H1 (cell line): ENCODE measurements around the gene SLC25A21. TPM values are rescaled to one million over a fixed set of nuclear protein-coding genes. Genes with fewer than 3 reads are reported as not detected.

Experiments
- CTCF ChIA-PET: fragments of 300-600 bp; sonication (Branson Sonifier 250); formaldehyde crosslinking; loops from one replicate; lab custom pipeline; 2021; ENCODE audit not compliant: partially characterized antibody; lab: Charles Lee
- POLR2A ChIA-PET: fragments of 300-600 bp; sonication (Branson Sonifier 250); formaldehyde crosslinking; loops from one replicate; lab custom pipeline; 2021; ENCODE audit warnings: inconsistent platforms; ENCODE audit not compliant: partially characterized antibody; lab: Charles Lee
- DNase-seq, 2 experiments: peaks; one replicate each; pipeline versions ENCODE4 v3.0.0 to v3.0.0-alpha.2; 2010 to 2022; ENCODE audit warnings: low spot score in 2 of 2, low read depth in 1 of 2, mixed read lengths in 1 of 2
- FAIRE-seq: peaks from 2 replicates; lab custom pipeline; 2011; peaks lifted over from hg19 to GRCh38; lab: Jason Lieb, UNC
- H2AFZ ChIP-seq: 2 replicates; pipeline ENCODE4 v1.8.1; 2012; ENCODE audit warnings: low read length, inconsistent platforms
- H2AK5ac ChIP-seq: 2 replicates; pipeline ENCODE4 v1.6.1; 2013; ENCODE audit warnings: low read depth, low read length
- H2BK120ac ChIP-seq: replicated peaks from 2 replicates; pipeline ENCODE3; 2013; ENCODE audit warnings: low read depth, low read length, inconsistent platforms
- H2BK12ac ChIP-seq: 2 replicates; pipeline ENCODE4 v1.6.1; 2013; ENCODE audit warnings: low read depth, low read length
- H2BK15ac ChIP-seq: 2 replicates; pipeline ENCODE4 v1.6.1; 2013; ENCODE audit warnings: low read length
- H2BK20ac ChIP-seq: 2 replicates; pipeline ENCODE4 v1.6.1; 2013; ENCODE audit warnings: low read length
- H2BK5ac ChIP-seq: 2 replicates; pipeline ENCODE4 v1.6.1; 2013; ENCODE audit warnings: low read depth, low read length
- H3K14ac ChIP-seq: 2 replicates; pipeline ENCODE4 v1.6.1; 2013; ENCODE audit warnings: inconsistent platforms; ENCODE audit not compliant: insufficient read length
- H3K18ac ChIP-seq: 2 replicates; pipeline ENCODE4 v1.6.1; 2013; ENCODE audit warnings: low read length; ENCODE audit errors: extremely low read depth
- H3K23ac ChIP-seq: 2 replicates; pipeline ENCODE4 v1.6.1; 2013; ENCODE audit warnings: inconsistent platforms; ENCODE audit not compliant: insufficient read length
- H3K23me2 ChIP-seq: 2 replicates; pipeline ENCODE4 v1.6.1; 2013; ENCODE audit warnings: low read depth, low read length
- H3K27ac ChIP-seq: 2 replicates; pipeline ENCODE4 v1.6.1; 2011; ENCODE audit warnings: low read depth, low read length, inconsistent platforms
- H3K27me3 ChIP-seq, 4 experiments: replicated peaks in 1 of 4; 1 replicate in 1 of 4; 2 replicates in 3 of 4; pipeline versions ENCODE4 v1.6.1 to v1.8.1; 2011 to 2013; ENCODE audit warnings: low read length in 3 of 4, mild to moderate bottlenecking in 3 of 4, inconsistent platforms in 2 of 4, mixed read lengths in 2 of 4, moderate library complexity in 1 of 4; ENCODE audit not compliant: control insufficient read depth in 3 of 4, insufficient read depth in 3 of 4; ENCODE audit errors: extremely low read depth in 1 of 4
- H3K36me3 ChIP-seq, 4 experiments: 2 replicates each; pipeline versions ENCODE4 v1.6.1 to v1.8.1; 2011 to 2013; ENCODE audit warnings: mild to moderate bottlenecking in 4 of 4, low read length in 3 of 4, moderate library complexity in 2 of 4, control low read depth in 1 of 4, inconsistent platforms in 1 of 4; ENCODE audit not compliant: insufficient read depth in 4 of 4, control insufficient read depth in 2 of 4
- H3K4ac ChIP-seq: replicated peaks from 2 replicates; pipeline ENCODE3; 2013; ENCODE audit warnings: low read length, low read depth, mixed read lengths, inconsistent platforms; ENCODE audit not compliant: insufficient read length
- H3K4me1 ChIP-seq, 4 experiments: replicated peaks in 1 of 4; 1 replicate in 1 of 4; 2 replicates in 3 of 4; pipeline versions ENCODE4 v1.6.1 to v1.8.1; 2011 to 2013; ENCODE audit warnings: low read length in 3 of 4, inconsistent platforms in 2 of 4, mixed read lengths in 1 of 4; ENCODE audit not compliant: insufficient read depth in 4 of 4, control insufficient read depth in 3 of 4
- H3K4me2 ChIP-seq, 2 experiments: 2 replicates each; pipeline versions ENCODE4 v1.6.1 to v1.8.1; 2011 to 2013; ENCODE audit warnings: low read depth in 2 of 2, low read length in 2 of 2, control low read depth in 1 of 2, inconsistent platforms in 1 of 2, mild to moderate bottlenecking in 1 of 2; ENCODE audit not compliant: insufficient read depth in 1 of 2
- H3K4me3 ChIP-seq, 4 experiments: fragments of 200-600, 300-600 bp in 1 of 4; sonication (generic), shearing (Covaris generic), sonication (Bioruptor Twin) in 1 of 4; 2 replicates each; pipeline versions ENCODE4 v1.5.1 to v1.8.1; 2011 to 2016; ENCODE audit warnings: low read length in 4 of 4, low read depth in 3 of 4, control low read depth in 2 of 4, inconsistent platforms in 2 of 4, mild to moderate bottlenecking in 2 of 4, mixed read lengths in 1 of 4, moderate library complexity in 1 of 4; ENCODE audit not compliant: insufficient read depth in 2 of 4; ENCODE audit errors: extremely low read depth in 1 of 4
- H3K56ac ChIP-seq: replicated peaks from 2 replicates; pipeline ENCODE3; 2013; ENCODE audit warnings: low read depth, mild to moderate bottlenecking, mixed read lengths, low read length, inconsistent platforms; ENCODE audit not compliant: insufficient read length
- H3K79me1 ChIP-seq: 2 replicates; pipeline ENCODE4 v1.6.1; 2013; ENCODE audit warnings: low read depth, low read length, control low read depth
- H3K79me2 ChIP-seq, 2 experiments: 2 replicates each; pipeline versions ENCODE4 v1.6.1 to v1.8.1; 2012 to 2013; ENCODE audit warnings: low read length in 2 of 2, mild to moderate bottlenecking in 2 of 2, inconsistent platforms in 1 of 2; ENCODE audit not compliant: insufficient read depth in 2 of 2, control insufficient read depth in 1 of 2
- H3K9ac ChIP-seq, 4 experiments: replicated peaks in 1 of 4; 1 replicate in 1 of 4; 2 replicates in 3 of 4; pipeline versions ENCODE4 v1.6.1 to v1.8.1; 2011 to 2013; ENCODE audit warnings: low read depth in 3 of 4, low read length in 3 of 4, control low read depth in 2 of 4, mild to moderate bottlenecking in 2 of 4, moderate library complexity in 2 of 4, inconsistent platforms in 1 of 4; ENCODE audit errors: extremely low read depth in 1 of 4
- H3K9me3 ChIP-seq, 2 experiments: 2 replicates each; pipeline versions ENCODE4 v1.6.1 to v1.8.1; 2012 to 2013; ENCODE audit warnings: mild to moderate bottlenecking in 2 of 2, moderate library complexity in 2 of 2, control low read depth in 1 of 2, inconsistent platforms in 1 of 2, low read depth in 1 of 2, low read length in 1 of 2, mixed read lengths in 1 of 2; ENCODE audit not compliant: insufficient read depth in 2 of 2
- H4K20me1 ChIP-seq, 2 experiments: replicated peaks in 1 of 2; 2 replicates each; pipeline versions ENCODE3 to v1.8.1; 2011 to 2013; ENCODE audit warnings: inconsistent platforms in 2 of 2, low read length in 2 of 2, mild to moderate bottlenecking in 1 of 2; ENCODE audit not compliant: insufficient read depth in 2 of 2, control insufficient read depth in 1 of 2
- H4K5ac ChIP-seq: 2 replicates; pipeline ENCODE4 v1.6.1; 2013; ENCODE audit warnings: low read length, low read depth, mixed read lengths, inconsistent platforms; ENCODE audit not compliant: insufficient read length
- H4K8ac ChIP-seq: 2 replicates; pipeline ENCODE4 v1.8.0; 2013; ENCODE audit warnings: mild to moderate bottlenecking, moderate library complexity, low read length, inconsistent platforms; ENCODE audit not compliant: insufficient read depth; ENCODE audit errors: extremely low read depth
- H4K91ac ChIP-seq: replicated peaks from 2 replicates; pipeline ENCODE3; 2013; ENCODE audit warnings: low read length, mixed read lengths, inconsistent platforms; ENCODE audit not compliant: insufficient read length
- ASH2L ChIP-seq: fragments of 200-600, 300-600 bp; sonication (generic); IDR thresholded peaks from one replicate; pipeline ENCODE4 v1.7.1; 2017; ENCODE audit warnings: low read length
- ATF2 ChIP-seq: IDR thresholded peaks from 2 replicates; pipeline ENCODE4 v1.6.1; 2012; ENCODE audit warnings: low read length, inconsistent platforms
- CBX8 ChIP-seq: fragments of 300-800, 300-1000 bp; sonication (generic); IDR thresholded peaks from 2 replicates; pipeline ENCODE4 v1.7.1; 2016; ENCODE audit warnings: low read depth, low read length, borderline replicate concordance
- CHD1 ChIP-seq: IDR thresholded peaks from 2 replicates; pipeline ENCODE4 v1.6.1; 2012; ENCODE audit warnings: low read depth, low read length, improper control_type of control experiment
- EP300 ChIP-seq, 2 experiments: IDR thresholded peaks; 1 replicate in 1 of 2; 2 replicates in 1 of 2; pipeline ENCODE4 v1.6.1; 2011 to 2012; ENCODE audit warnings: low read depth in 2 of 2, low read length in 2 of 2, mild to moderate bottlenecking in 2 of 2, borderline replicate concordance in 1 of 2, inconsistent platforms in 1 of 2, moderate library complexity in 1 of 2
- KDM4A ChIP-seq: IDR thresholded peaks from one replicate; pipeline ENCODE4 v1.7.1; 2012; ENCODE audit warnings: low read depth, mild to moderate bottlenecking, moderate library complexity, low read length, inconsistent platforms; ENCODE audit not compliant: severe bottlenecking
- MAFK ChIP-seq: IDR thresholded peaks from 2 replicates; pipeline ENCODE4 v1.6.1; 2012; ENCODE audit warnings: low read depth, mild to moderate bottlenecking, improper control_type of control experiment, low read length
- NRF1 ChIP-seq: IDR thresholded peaks from 2 replicates; pipeline ENCODE4 v1.6.1; 2011; ENCODE audit warnings: mild to moderate bottlenecking, low read depth, low read length, improper control_type of control experiment
- RFX5 ChIP-seq: IDR thresholded peaks from 2 replicates; pipeline ENCODE4 v1.6.1; 2011; ENCODE audit warnings: low read depth, low read length, improper control_type of control experiment, borderline replicate concordance
- RXRA ChIP-seq: IDR thresholded peaks from 2 replicates; pipeline ENCODE4 v1.6.1; 2011; ENCODE audit warnings: low read depth, mild to moderate bottlenecking, low read length, moderate library complexity; ENCODE audit not compliant: insufficient read depth
- SRF ChIP-seq: IDR thresholded peaks from 2 replicates; pipeline ENCODE4 v1.6.1; 2011; ENCODE audit warnings: mild to moderate bottlenecking, low read depth, low read length, moderate library complexity
- TAF7 ChIP-seq: optimal IDR thresholded peaks from 2 replicates; pipeline ENCODE3; 2011; ENCODE audit warnings: low read depth, mild to moderate bottlenecking, inconsistent platforms, low read length, moderate library complexity, borderline replicate concordance
- WGBS, 2 experiments: shearing (Covaris generic) in 1 of 2; methylation state at CpG; one replicate each; pipeline versions ENCODE4 v1.1.6 to v1.1.7; 2013 to 2015; ENCODE audit warnings: low lambda C conversion rate in 2 of 2, mixed read lengths in 2 of 2, inconsistent platforms in 1 of 2, low coverage in 1 of 2, missing lambda C conversion rate in 1 of 2; ENCODE audit not compliant: insufficient replicate concordance in 2 of 2, insufficient coverage in 1 of 2, insufficient read length in 1 of 2; ENCODE audit errors: extremely low coverage in 1 of 2, missing lambda C conversion rate in 1 of 2; 5-methylcytosine and 5-hydroxymethylcytosine counted together
- polyA plus RNA-seq, 7 experiments: library from polyadenylated mRNA; depleted of rRNA in 3 of 7; stranded (reverse) in 5 of 7; unstranded in 2 of 7; fragments of >200 nt in 5 of 7; fragments of 200-250 nt in 2 of 7; gene quantifications; 1 replicate in 5 of 7; 2 replicates in 1 of 7; 4 replicates in 1 of 7; pipeline versions ENCODE4 v1.2.1 to v1.2.3, GENCODE V29; 2011 to 2013; ENCODE audit warnings: missing spikeins in 2 of 7, mixed read lengths in 2 of 7
- total RNA-seq: library from RNA; stranded (reverse); fragmentation: NEBNext Ultra II Directional; extraction: Animal tissue kit (Norgen Biotek cat#: 25700); gene quantifications from 2 replicates; pipeline ENCODE4 v1.2.1, GENCODE V29; 2021

Gene SLC25A21
- total and polyA plus RNA-seq, 2 of the 8 experiments (the other 6 are each of a cell fraction or from before 2014, with no cell fraction given), result 6.9 to 15.7 TPM

DNA sequence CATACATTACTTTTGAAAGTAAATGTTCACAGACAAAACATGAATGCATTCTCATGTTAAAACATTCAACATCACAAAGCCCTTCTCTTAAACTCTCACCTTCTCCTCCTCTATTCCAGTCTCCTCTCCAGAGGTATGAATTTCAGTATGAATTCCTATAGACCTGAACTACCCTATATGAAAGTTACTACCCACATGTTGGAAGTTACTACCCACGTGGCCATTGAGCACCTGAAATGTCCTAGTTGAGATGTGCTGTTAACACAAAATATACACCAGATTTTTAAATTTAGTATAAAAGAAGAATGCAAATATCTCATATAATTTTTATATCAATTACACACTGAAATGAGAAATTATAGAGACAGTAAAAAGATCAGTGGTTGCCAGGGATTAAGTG lies 450.5 kb downstream of the SLC25A21 start:
- no peak overlapping the region for H2AK5ac ChIP-seq
- CTCF ChIA-PET, result interaction anchor here (2.0 kb wide), 1 partner anchor 16 kb away, joined by 6 read pairs; no protein-coding TSS in a partner anchor
- H3K36me3 ChIP-seq, result no peaks in the 10 kb centered on the region
- no peak overlapping the region for H3K23ac ChIP-seq
- H4K5ac ChIP-seq, result no peak overlapping the region
- POLR2A ChIA-PET, result no interaction called here
- H3K9ac ChIP-seq, result no peak overlapping the region
- no peaks in the 10 kb centered on the region for H3K79me1 ChIP-seq
- no peaks in the 10 kb centered on the region for H3K27me3 ChIP-seq
- H4K91ac ChIP-seq, result no peak overlapping the region
- H4K8ac ChIP-seq, result no peak overlapping the region
- no peak overlapping the region for H3K56ac ChIP-seq
- H3K4me1 ChIP-seq, result peaks cover 0 to 6% (median 2%) of the 10 kb centered on the region in 4 experiments; a peak in 6 of 7 replicates
- no peak overlapping the region for H3K27ac ChIP-seq
- H2AFZ ChIP-seq, result no peak overlapping the region
- no peaks in the 10 kb centered on the region for H3K9me3 ChIP-seq
- H2BK20ac ChIP-seq, result no peak overlapping the region
- no peaks in the 10 kb centered on the region for H3K23me2 ChIP-seq
- no peak overlapping the region for H2BK15ac ChIP-seq
- no peak overlapping the region for H3K14ac ChIP-seq
- H2BK5ac ChIP-seq, result no peak overlapping the region
- no peak overlapping the region for H3K4me2 ChIP-seq
- no peak overlapping the region for H2BK120ac ChIP-seq
- 90% methylated on average over 1 of the region's 1 CpG; no CpG with 5 or more reads in 1 of the 2 experiments for WGBS, 2 experiments
- no peak overlapping the region for H3K18ac ChIP-seq
- DNase-seq, result no peak
- H3K79me2 ChIP-seq, result no peaks in the 10 kb centered on the region
- no peak overlapping the region for H3K4ac ChIP-seq
- H4K20me1 ChIP-seq, result no peaks in the 10 kb centered on the region
- no peak for FAIRE-seq
- no peak overlapping the region for H2BK12ac ChIP-seq
- H3K4me3 ChIP-seq, result no peak overlapping the region
- TF ChIP-seq ATF2 (no peak), NRF1 (no peak), CHD1 (no peak), ASH2L (no peak), RXRA (no peak), RFX5 (no peak), CBX8 (no peak), MAFK (no peak), SRF (no peak), KDM4A (no peak), EP300 (IDR thresholded peaks at IDR 0.05; ENCODE audit: borderline replicate concordance in 1 of 2, low read depth in 2 of 2, low read length in 2 of 2) (no peak), TAF7 (no peak)
